Activated CD4-positive, CD25-positive, alpha-beta regulatory T cell (primary cell): ENCODE measurements around the gene ZNF230.
A peak's percentile ranks its signal among the peaks of the same experiment; 100 is the strongest.

Experiments
- DNase-seq, 4 experiments: peaks; one replicate each; lab custom pipeline; 2025; lab: John Stamatoyannopoulos, UW

Gene ZNF230

GRCh38 chr19:44002566-44003460 is at the start of gene ZNF230:
ZNF230 (plus strand) TSS chr19:44002957; CDS start chr19:44007079, 4,122 bp downstream.
- peak; percentile 36 to 63 (median 62) for DNase-seq

GRCh38 chr19:43956827-43957226 is 45.9 kb upstream of the ZNF230 start:
- no peak for DNase-seq

- DNase-seq, result no peak
These were observed 44.9 kb upstream of the ZNF230 start for GRCh38 chr19:43957891-43958290.

DNA sequence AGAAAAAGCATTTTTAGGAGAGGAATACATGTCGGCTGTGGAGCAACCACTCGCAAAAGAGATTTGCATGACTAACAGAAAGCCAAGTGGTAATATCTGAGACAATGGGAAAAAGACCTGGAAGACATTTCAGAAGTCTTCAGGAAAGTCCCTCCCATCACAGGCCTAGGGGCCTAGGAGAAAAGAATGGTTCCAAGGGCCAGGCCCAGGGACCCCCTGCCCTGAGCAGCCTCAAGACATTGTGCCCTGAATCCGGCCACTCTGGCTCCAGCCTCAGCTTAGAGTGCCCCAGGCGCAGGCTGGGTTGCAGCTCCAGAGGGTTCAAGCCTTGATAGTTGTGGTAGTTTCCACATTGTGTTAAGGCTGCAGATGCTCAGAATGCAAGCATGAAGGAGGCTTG is 42.3 kb upstream of the ZNF230 start:
- no peak for DNase-seq

- no peak for DNase-seq
These were observed 36.6 kb upstream of the ZNF230 start for GRCh38 chr19:43966079-43966694.

- DNase-seq, result no peak
These were observed 26.0 kb upstream of the ZNF230 start for GRCh38 chr19:43976732-43977131.

DNA sequence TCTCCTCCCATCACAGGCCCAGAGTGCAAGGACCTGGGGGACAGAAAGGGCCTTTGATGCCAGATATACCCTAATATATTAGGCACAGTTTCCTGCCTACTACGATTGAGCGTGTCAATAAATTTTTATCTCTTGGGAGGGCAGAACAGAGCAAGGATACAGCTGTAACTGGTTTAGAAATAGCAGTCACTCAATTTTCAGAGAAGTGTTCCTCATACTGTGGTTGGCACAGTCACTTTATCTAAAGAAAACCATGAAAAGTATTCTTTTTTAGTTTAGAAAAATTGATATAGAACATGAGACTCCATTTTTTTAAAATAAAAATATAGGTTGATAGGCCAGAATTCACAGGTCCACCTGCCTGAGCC is 19.2 kb upstream of the ZNF230 start:
- DNase-seq, result no peak

DNA sequence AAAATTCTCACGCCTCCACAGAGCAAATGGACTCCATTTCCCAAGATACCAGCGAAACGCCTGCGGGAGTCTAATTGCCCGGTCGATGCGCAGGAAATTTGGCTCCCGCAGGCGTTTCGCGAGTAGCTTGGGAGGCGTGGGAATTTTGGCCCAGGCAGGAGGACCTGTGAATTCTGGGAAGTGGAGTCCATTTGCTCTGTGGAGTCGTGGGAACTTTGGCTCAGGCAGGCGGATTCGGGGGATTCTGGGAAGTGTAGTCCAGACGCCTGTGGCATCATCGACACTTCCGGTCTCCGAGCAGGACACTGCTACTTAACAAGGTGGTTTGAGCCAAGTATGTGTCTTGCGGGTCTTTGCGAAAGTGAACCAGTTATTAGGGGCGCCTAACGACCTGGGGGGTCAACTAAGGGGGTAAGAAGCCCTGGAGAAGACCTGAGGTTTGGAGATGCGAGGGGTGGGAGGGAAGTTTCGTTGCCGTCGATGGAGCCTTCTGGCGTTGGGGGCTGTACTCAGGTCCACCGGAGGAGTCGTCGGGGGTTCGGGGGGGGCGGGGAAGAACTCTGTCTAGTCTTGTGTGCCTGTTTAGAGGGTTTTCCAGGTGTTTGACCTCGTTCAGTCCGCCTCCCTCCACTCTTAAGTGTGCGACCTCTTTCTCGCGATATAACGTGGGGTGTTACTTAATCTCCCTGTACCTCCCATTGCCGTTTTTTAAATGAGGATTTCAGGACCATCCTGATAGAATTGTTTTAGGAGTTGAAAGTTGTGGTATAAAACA is 18.7 kb upstream of the ZNF230 start, which contains the start of gene ZNF155:
TSS of gene ZNF155 (plus strand) at position 277 of the 775 bp plus-strand sequence. CDS start 4,356 bp downstream, outside the sequence.
- DNase-seq, result peak; percentile 28 to 40 (median 34)

DNA sequence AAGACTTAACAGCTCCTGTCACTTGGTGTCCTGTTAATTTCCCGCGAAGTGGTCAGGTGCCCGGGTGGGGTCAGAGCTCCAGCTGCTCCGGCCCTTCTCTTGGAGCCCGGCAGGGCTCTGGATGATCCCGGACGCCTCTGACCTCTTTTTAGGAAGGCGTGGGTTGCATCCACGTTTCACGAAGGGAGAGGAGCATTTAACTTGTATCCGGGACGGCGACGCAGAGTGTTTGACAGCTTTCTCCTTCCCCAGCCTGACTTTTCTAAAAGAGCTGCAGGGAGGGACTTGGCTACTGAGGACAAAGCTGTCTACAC is 18.1 kb upstream of the ZNF230 start:
- DNase-seq, result no peak

- no peak for DNase-seq
These were observed 5.0 kb upstream of the ZNF230 start for GRCh38 chr19:43997631-43998290.

DNA sequence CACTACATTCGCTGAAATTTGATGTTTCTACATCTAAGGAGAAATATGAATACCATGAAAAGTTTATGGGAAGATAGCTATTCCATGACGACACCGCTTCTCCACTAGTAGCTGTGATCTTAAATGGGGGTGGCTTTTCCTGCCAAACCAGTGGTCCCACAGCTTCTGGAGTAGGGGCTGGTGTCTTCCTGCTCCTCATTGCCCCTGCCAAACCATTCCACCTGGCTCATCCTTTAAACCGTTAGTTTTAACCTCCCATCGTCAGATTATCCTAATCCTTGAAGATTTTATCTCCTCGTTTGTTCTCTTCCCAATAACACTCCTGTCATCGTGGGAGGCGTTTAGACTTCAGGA is 568 bp upstream of the ZNF230 start:
- no peak for DNase-seq

DNA sequence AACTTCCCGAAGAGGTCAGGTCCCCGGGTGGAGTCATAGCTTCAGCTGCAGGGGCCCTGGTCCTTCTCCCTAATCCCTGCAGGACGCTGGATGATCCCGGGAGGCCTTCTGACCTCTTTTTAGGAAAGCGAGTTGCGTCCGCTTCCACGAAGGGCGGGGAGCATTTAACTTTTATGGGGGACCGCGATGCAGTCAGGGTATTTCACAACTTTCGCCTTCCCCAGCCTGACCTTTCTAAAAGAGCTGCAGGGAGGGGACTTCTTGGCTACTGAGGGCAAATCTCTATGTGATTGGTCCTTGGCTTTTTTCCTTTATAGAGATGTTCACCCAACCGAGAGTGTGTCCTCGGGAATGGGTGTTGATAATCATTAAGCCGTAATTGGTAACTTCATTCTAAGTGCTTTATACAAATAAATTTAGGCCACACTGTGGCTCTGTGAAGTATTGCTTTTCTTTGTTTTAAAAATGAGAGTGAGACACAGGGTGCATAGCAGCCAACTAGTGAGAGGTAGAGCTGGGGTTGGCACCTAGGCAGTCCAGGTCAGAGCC is 778 bp downstream of the ZNF230 start:
- DNase-seq, result no peak

GRCh38 chr19:44005973-44006372 is 3.2 kb downstream of the ZNF230 start:
- no peak for DNase-seq

- no peak for DNase-seq
These were observed 4.7 kb downstream of the ZNF230 start for GRCh38 chr19:44007473-44007872.

- no peak for DNase-seq
These were observed 7.7 kb downstream of the ZNF230 start for GRCh38 chr19:44010468-44010867.

DNA sequence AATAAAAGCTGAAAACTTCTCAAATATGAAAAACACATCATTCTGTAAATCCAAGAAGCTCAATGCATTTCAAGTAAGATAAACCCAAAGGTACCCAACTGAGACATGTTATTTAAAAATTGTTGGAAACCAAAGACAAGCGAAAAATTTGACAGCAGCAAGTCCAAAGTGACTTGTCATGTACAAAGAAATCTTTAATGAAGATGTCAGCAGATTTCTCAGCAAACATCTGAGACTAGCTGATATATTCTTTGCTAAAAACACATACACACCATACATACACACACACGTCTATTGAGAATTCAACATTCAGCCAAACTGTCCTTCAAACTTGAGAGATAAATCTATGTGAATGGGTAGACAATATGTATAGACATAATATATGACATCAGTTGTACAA is 16.7 kb downstream of the ZNF230 start:
- DNase-seq, result no peak

- no peak for DNase-seq
These were observed 18.5 kb downstream of the ZNF230 start for GRCh38 chr19:44021221-44021620.

GRCh38 chr19:44024900-44025216 is 22.1 kb downstream of the ZNF230 start:
- DNase-seq, result no peak

GRCh38 chr19:44025217-44025936 is 22.6 kb downstream of the ZNF230 start, which contains the start of gene ZNF222:
ZNF222 (plus strand) TSS chr19:44025379; CDS start chr19:44025437, 58 bp downstream.
- peak; percentile 48 to 56 (median 53) for DNase-seq

DNA sequence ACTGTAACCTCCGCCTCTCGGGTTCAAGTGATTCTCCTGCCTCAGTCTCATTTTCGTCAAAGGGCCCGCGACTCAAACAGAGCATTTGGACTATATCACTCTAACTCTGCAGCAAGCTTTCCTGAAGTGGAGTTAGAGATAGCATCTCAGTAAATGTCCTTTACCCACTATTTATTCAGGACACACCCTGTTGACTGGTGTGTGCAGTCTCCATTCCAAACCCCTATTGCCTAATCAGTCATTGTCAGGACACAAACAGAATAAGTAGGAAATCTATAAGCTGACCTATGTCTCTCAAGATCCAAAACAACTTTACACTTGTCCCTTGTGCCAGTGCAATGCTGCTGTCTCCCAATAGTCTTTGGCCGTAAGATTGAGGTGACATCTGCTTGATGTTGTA is 23.9 kb downstream of the ZNF230 start:
- no peak for DNase-seq

- no peak for DNase-seq
These were observed 29.3 kb downstream of the ZNF230 start for GRCh38 chr19:44032001-44032610.
